HG03342 (cell line): ENCODE results near the gene TRIM29.
"Not testable (repeated sequence)": the region's sequence is repeated elsewhere in the genome, so short reads cannot be mapped to it uniquely, and the experiment has no call there.

Source experiments
- ATAC-seq: cut with Tn5 transposase; IDR thresholded peaks from one replicate; pipeline ENCODE4 v1.9.1; 2021; ENCODE audit warnings: mild to moderate bottlenecking, moderate library complexity; ENCODE audit not compliant: unreplicated experiment

The TRIM29 gene

DNA sequence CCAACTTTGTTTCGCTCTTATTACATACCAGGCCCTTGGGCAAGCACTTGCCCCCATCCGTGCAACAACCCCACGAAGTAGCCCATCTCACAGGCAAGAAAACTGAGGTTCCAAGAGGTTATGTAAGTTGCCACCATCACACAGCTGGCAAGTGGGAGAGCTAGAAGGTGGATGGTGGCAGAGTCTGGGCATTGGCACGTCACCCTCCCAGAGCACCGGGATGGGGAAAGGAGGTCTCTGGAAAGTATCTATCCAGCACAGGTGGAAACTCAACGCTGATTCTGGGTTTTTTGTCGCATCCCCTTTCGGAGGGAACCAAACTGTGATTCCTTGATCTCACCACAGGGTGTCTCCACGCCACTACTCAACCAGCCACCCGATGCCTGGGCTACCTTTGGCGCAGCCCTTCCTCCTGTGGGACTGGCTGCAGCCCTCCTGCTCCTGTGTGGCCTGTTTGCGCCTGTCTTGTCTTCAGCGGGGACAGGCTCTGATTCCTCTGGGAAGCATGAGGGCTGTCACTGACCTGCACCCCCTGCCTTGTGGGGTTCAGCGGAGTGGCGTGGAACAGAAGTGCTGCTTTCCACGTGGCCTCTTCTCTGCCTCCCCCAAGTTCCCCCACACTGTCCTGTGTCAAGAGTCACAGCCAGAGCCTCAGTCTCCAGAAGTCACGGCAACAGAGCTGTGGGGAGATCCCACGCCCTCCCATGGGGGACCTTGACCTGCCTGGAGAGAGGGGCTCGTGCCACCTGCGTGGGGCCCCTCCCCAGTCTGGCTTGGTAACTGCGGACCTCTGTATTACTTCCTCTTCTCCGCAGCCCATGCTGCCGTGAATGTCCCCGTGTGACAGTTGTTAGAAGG is 34.4 kb upstream of the TRIM29 start:
- ATAC-seq, result no peak

DNA sequence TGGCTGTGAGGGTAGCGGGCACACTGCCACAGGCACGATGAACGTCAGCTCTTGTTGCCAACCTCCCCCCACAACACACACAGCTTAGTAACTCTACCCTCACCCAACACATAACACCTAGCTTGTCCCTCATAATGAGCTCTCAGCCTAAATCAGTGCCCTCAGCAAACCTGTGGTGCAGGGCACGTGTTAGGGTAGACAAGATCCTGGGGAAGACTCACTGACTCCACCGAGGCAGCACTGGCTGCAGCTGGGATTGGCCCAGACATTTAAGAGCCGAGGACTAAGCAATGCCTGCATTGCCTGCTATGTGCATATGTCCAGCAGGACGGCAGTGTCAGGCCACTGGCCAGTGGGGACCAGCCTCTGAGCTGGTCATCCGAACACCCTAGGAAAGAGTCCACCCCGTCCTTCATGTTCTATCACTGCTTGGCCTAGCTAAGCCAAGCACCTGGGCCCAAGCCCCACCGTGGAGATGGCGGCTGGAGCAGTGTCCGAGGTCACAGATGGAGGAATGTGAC is 32.9 kb upstream of the TRIM29 start:
- ATAC-seq, result no peak

DNA sequence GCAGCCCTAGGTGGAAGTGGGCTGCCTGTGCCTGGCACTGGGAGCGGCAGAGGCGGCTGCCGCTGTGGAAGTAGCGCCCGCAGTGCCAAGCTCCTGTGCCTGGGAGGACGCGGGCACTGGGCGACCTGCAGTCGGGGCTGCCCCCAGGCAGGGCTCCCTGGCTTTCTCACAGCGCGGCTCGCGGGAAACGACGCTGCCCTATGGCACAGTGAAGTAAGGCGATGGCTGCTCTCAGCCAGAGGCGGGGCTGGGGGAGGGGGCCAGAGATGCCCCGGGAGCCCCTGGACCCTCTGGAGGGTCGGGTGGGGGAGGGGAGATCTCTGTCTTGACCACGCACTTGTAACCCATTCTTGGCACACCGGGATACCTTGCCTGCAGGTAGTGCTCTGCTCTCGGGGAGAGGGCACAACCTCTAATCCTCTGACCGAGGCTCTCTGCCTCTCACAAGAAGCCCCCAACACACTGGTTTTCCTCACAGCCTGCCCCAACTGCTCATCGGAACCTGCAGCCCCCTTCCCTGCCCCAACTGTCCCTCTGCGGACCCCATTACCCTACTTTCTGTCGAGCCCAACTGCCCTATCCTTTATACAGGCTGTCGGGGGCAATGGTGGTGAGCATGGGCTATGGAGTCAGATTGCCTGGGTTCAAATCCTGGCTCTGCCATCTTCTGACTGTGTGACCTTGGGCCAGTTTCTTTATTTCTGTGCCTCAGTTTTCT is 32.2 kb upstream of the TRIM29 start:
- ATAC-seq, result no peak

DNA sequence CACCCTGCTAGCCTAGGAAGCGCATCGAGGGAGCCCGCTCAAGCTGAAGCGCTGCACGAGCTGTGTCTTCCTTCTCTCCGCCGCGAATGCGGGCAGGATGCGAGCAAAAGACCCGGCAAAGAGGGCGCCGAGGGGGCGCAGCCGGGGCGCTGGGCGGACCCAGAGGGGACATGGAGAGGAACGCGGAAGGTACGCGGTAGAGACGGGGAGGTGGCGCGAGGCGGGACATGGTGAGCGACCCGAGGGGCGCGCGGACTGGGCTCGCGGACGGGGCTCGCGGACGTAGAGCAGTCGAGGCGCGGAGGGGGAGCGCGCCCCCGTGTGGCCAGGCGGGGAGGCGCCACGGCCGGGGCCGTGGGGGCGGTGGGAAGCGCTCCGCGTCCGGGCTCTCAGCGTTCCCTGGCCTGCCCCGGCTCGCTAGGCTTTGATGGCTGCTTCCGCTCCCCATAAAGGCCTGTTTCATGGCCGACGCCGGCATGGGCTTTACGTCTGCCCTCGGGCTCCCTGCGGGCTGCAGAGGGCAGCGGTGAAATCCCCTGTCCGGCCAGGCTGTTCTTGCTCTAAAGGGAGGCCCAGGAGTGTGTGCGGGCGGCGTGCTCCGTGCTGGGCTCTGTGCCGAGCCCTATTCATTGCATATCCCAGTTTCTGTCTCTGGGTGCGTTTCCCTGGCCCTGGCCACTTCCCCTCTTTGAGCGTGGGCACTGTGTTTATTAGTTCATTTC is 31.2 kb upstream of the TRIM29 start:
- ATAC-seq, result no peak

DNA sequence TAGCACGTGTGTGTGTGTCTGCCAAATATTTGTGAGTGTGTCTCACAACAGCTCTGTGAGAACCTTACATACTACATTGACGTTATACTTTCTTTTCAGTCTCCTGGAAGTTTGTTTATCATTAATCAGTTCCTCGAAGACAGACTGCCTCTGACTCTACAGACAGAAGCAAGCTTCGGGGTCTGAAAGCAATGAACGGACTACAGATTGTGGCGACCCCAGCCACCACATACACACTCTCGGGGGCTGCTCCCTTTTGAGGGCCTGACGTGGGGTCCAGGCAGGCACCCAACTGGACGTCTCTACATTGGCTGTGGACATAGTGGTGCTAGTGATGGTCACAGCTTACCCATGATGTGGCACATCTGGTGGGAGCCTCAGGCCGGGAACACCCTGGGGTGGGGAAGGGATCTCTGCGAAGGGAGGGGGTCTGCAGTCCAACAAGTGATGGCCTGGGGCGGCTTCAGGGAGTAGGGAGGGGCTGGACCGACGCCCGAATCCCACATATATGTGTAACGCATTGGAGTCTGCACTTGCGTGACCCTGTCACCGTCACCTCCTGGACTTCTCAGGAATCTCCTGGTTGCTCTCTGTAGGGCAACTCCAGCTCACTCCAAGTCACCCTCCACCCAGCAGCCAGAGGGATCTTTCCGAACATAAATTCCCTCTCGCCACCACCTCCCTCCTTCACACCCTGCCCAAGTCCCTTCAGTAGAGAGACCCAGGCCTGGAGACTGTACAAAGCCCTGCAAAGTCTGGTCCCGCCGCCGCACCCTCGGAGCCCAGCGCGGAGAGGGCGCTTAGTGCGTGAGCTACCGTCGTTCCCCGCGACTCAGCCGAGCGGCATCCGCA is 30.4 kb upstream of the TRIM29 start:
- ATAC-seq, result no peak

DNA sequence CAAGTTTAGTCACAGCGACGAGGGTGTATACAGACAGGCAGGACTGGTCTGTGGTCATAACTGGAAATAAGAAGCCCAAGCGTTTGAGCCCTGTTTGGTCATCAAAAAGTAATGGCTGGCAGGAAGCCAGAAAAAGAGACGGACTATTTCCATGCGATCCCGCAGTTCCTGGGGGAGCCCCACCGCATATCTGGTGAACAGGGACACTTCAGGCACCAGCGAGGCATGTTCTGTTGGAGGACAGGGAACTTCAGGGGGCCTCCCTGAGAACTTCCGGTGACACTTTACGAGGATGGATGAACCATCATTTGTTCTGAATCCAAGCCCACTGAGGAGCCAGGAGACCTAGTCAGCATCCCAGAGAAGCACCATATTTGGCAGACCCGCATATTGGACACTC is 29.7 kb upstream of the TRIM29 start:
- ATAC-seq, result no peak

DNA sequence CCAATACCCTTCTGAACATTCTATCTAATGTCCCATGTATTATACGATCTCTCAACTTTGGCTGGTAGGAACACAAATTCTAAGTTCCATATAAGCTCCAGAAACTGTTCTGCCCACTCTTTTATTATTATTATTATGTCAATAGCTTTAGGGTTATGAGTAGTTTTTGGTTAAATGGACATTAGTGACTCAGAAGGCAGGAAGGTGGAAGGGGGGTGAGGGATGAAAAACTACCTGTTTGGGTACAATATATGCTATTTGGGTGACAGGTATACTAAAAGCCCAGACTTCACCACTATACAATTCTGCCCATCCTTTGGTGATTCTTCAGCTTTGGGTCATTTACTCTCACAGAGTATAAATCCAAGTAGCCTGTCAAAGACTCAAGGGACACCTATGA is 22.5 kb upstream of the TRIM29 start:
- ATAC-seq, result no peak

DNA sequence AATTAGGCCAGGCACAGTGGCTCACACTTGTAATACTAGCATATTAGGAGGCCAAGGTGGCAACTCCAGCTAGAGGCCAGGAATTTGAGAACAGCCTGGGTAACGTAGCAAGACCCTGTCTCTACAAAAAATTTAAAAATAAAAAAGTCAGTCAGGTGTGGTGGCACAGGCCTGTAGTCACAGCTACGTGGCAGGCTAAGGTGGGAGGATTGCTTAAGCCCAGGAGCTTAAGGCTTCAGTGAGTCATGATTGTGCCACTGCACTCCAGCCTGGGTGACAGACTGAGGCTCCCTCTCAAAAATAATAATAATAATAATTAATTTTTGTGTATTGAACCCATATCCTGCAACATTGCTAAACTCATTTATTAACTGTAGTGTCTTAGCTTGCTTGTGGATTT is 15.3 kb upstream of the TRIM29 start:
- no peak for ATAC-seq

DNA sequence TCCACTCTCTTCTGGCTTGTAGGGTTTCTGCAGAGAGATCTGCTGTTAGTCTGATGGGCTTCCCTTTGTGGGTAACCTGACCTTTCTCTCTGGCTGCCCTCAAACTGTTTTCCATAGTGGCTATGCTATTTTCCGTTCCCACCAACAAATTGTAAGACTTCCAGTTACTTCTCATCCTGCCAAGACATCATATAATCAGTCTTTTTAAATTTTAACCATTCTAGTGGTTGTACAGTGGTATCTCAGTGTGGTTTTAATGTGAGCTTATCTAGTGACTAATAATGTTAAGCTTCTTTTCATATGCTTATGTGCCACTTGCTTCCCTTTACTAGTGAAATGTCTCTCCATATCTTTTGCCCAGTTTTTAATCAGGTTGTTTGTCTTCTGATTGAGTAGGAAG is 13.6 kb upstream of the TRIM29 start:
- no peak for ATAC-seq

DNA sequence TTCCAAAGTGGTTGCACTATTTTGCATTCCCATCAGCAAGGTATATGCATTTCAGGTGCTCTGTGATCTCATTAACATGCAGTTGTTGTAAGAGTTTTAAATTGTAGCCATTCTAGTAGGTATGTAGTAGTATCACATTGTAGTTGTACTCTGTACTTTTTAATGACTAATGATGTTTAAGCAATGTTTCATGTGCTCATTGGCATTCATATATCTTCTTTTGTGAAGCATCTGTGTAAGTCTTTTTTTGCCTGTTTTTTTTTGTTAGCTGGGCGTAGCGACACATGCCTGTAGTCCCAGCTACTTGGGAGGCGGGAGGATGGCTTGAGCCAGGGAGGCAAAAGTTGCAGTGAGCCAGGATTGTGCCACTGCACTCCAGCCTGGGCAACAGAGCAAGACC is 11.3 kb upstream of the TRIM29 start:
- ATAC-seq, result no peak

DNA sequence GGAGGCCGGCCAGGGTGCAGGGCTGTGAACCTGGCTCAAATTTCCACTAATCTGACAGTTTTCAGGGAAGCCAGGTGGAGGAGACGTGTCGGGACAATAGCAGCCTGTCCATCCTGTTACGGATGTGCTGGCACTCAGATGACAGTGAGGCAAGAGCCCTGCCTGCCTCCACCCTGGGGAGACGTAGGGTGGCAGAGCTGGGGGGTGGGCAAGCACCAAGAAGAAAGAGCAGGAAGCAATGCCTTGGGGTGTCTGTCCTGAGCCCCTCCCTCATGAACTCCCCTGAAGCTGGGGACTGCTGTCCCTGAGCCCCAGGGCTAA is 10.0 kb upstream of the TRIM29 start:
- ATAC-seq, result no peak

DNA sequence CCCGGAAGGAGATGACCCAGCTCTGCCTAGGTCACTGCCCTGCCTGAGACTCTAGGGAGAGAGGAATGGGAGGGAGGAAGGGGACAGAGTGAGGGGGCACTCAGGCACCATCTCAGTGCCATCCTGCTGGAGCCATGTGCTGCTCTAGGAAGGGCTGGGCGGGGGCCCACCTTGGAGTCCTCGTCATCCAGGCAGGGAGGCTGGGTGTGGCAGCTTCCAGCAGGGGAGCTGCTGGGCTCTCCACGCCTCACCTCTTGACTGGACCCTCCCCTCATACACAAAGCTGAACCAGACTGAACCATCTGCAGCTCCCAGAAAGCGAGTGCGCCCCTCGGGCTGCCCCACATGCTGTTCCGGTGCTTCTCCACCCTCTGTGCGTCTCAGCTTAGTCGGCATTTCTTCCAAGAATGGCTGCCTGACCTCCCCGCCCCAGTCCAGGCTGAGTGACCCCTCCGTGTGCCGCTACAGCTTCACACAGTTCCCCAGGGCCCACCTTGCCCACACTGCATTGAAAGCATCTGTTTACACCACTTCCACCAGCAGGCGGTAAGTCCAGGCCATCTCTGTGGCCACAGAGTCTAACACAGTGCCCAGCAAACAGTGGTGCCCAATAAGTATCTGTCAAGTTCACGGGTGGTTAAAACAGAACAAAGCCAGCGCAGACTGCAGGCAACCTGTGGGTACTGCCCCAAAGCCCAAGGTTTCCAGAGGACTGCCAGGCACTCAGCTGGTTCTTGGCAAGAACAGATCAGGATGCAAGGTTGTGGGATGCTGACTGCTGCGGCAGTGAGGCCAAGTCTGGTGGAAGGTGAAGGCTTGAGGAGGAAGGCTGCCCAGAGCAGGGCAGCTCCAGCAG is 9.4 kb upstream of the TRIM29 start:
- ATAC-seq, result no peak

DNA sequence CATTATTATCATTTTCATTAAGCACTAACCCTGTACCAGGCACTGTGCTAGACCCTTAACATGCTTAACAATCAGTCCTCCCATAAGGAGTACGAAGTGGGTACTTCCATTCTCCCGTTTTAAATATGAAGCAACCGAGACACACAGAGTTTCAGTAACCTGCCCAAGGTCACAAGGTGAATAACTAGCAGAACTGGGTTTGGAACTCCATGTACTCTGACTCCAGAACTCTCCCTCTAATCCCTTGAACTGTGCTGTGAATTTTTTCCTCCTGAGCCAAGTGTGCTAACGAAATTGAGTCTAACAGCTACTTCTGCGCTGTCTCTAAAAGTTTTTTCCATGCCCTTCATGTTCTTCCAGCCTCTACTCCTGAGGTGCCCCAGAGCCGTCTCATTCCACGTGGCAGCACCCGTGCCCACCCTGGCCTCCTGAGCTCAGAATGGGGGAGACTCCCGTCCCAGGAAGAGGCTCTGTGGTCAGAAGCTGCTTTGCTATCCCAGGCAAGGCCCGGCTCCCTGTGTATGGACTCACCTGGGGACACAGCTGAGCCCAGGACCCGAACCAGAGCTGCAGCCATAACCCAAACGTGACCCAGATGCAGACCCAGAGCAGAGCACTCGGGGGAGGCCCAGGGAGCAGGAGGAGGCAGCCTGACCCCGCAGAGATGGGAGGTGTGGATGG is 8.6 kb upstream of the TRIM29 start:
- no peak for ATAC-seq

DNA sequence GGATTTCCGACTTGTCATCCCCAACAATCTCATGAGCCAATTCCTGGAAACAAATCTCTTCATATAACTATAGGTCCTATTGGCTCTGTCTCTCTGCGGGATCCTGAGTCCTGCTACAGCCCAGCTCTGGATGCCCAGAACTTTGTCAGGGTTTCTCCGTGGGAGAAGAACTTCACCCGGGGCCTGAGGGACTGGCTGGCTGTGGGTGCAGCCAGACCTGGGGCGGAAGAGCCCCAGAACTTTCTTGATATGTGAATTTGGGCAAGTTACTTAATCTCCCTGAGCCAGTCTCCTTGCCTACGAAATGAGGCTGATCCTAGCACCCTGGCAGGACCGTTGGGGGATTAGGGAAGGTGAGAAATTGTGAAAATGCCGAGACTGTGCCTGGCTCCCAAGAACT is 6.6 kb upstream of the TRIM29 start:
- ATAC-seq, result no peak

DNA sequence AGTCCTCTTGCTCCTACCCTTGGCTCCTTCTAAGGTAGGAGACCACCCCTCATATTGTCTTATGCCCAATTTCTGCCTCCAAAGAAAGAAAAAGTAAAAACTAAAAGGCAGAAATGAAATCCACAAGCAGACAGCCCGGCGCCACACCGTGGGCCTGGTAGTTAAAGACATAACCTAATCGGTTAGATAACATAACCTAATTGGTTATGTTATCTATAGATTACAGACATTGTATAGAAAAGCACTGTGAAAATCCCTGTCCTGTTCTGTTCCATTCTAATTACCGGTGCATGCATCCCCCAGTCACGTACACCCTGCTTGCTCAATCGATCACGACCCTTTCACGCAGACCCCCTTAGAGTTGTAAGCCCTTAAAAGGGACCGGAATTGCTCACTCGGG is 5.6 kb upstream of the TRIM29 start:
- not testable (repeated sequence) for ATAC-seq

DNA sequence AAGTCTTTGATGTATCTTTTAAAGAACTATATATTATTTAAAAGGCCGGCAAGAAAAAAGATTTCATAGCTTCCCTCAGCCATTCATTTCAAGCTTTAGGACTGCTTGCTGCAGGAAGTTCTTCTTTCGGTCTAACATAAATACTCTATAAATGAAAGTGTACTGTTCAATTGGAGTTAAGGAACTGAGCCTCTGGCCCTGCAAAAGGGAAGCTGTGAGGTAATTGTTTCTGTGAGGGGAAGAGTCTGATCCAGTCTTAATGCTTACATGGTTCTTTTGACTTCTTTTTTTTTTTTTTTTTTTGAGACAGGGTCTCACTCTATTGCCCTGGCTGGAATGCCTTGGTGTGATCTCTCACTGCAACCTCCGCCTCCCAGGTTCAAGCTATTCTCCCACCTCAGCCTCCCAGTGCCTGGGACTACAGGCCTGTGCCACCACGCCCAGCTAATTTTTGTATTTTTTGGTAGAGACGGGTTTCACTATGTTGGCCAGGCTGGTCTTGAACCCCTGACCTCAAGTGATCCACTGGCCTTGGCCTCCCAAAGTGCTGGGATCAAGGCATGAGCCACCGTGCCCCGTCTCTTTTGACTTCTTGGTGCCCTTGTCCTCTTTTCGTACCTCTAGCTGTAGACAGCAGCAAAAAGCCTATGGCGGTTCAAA is 4.7 kb upstream of the TRIM29 start:
- ATAC-seq, result no peak

DNA sequence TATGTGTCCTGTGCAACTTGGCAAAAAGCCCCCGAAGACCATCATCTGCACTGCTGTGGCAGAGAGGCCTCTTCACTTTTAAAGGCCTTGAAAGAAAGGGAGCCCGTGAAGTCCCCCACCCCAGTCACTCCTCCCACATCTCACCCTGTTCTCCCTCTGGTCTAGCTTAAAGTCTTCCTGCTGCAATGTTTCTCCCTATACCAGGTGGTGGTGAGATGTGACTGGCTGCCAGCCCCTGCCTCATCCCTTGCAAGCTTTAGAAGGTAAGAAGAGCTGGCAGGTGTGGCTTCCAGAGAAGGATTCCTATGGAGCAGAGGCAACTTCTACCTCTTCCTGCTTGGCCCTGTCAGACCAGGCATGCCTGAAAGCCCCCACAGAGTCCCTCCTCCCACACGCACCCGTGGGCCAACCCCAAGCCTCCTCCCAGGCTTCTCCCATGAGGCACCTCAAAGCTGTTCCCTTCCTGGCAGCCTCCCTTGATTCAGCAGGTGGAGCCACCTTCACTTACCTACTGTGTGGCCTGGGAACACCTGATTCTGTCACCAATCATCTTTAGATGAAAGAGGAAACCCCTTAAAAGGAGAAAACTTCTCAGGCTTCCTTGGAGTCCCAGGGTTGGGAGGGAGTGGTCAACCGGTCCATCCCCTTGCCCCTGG is 4.0 kb upstream of the TRIM29 start:
- no peak for ATAC-seq

DNA sequence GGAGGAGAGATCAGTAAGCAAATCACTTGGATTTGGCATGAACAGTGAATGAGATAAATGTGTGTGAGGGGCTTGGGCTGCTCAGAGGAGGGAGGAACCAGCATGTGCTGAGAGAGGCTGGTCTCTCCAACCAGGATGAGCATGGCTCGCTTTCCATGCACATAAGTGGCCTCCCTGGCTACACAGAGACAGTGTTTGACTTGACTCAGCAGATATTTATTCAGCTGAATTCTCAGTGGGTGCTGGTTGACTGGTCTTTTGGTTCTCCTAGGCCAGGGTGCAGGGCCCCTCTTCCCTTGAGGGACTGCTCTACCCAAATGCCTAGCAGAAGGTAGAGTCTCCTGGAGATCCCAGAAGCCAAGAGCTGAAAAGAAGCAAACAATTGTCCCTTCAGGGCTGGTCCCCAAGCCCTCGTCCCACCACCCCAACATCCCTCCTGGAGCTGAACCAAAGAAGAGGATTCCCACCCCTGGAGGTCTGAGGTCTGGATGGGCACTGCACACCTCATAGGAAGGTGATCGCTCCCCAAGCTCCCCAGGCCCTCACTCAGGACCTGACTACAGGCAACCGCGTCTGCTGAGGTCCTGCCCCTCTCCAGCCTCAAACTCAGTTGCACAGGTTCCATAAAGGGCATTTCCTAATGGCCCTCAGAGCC is 3.3 kb upstream of the TRIM29 start:
- no peak for ATAC-seq
